SU-DHL-6 (cell line): ENCODE data around the gene RNF212.

Experiments used
- H2AFZ ChIP-seq: fragments of 200-600 bp; sonication (generic); 2 replicates; pipeline ENCODE4 v1.6.1; 2014; ENCODE audit warnings: low read depth, mild to moderate bottlenecking, moderate library complexity, mixed read lengths, antibody characterized with exemption, low read length; ENCODE audit not compliant: severe bottlenecking
- H3F3A ChIP-seq: fragments of 200-600 bp; shearing (Covaris generic); 2 replicates; pipeline ENCODE4 v1.6.0; 2016; ENCODE audit warnings: antibody characterized with exemption, mild to moderate bottlenecking; ENCODE audit not compliant: insufficient read depth
- H3K27ac ChIP-seq: fragments of 200-600 bp; sonication (generic); 2 replicates; pipeline ENCODE4 v1.5.1; 2016; ENCODE audit warnings: low read depth, mild to moderate bottlenecking, low read length, moderate library complexity, mixed read lengths
- H3K27me3 ChIP-seq: fragments of 200-600 bp; sonication (generic), shearing (Covaris generic); 2 replicates; pipeline ENCODE4 v1.6.0; 2014; ENCODE audit warnings: mild to moderate bottlenecking, low read length
- H3K36me3 ChIP-seq: fragments of 200-600 bp; sonication (generic); 2 replicates; pipeline ENCODE4 v1.6.1; 2014; ENCODE audit warnings: mild to moderate bottlenecking, low read length, mixed read lengths
- H3K4me2 ChIP-seq: fragments of 300-600, 200-600 bp; shearing (Covaris generic), sonication (generic); 2 replicates; pipeline ENCODE4 v1.6.0; 2014; ENCODE audit warnings: low read length, low read depth, mild to moderate bottlenecking; ENCODE audit not compliant: poor library complexity, severe bottlenecking
- H3K4me3 ChIP-seq: fragments of 200-600 bp; sonication (generic); 2 replicates; pipeline ENCODE4 v1.5.1; 2014; ENCODE audit warnings: antibody characterized with exemption, low read length, mild to moderate bottlenecking, mixed read lengths; ENCODE audit not compliant: insufficient read depth, poor library complexity, severe bottlenecking
- H3K79me2 ChIP-seq: fragments of 200-600 bp; sonication (generic); 2 replicates; pipeline ENCODE4 v1.6.1; 2014; ENCODE audit warnings: mild to moderate bottlenecking, low read length, moderate library complexity; ENCODE audit not compliant: insufficient read depth
- H3K9ac ChIP-seq: fragments of 200-600 bp; sonication (generic); 2 replicates; pipeline ENCODE4 v1.7.0; 2014; ENCODE audit warnings: mild to moderate bottlenecking, low read length
- H3K9me2 ChIP-seq: fragments of 200-600 bp; sonication (generic); replicated peaks from 2 replicates; pipeline ENCODE4 v1.6.1; 2014; ENCODE audit warnings: low read length; ENCODE audit not compliant: insufficient read depth
- H3K9me3 ChIP-seq: fragments of 200-600 bp; sonication (generic); 2 replicates; pipeline ENCODE4 v1.6.1; 2014; ENCODE audit warnings: low read length, mixed read lengths; ENCODE audit not compliant: insufficient read depth
- H4K20me1 ChIP-seq: fragments of 200-600 bp; sonication (generic); 2 replicates; pipeline ENCODE4 v1.6.1; 2014; ENCODE audit warnings: low read depth, mild to moderate bottlenecking, antibody characterized with exemption, low read length, moderate library complexity, mixed read lengths
- CTCF ChIP-seq: fragments of 200-600 bp; sonication (generic); IDR thresholded peaks from one replicate; pipeline ENCODE4 v1.5.1; 2017; ENCODE audit warnings: antibody characterized with exemption, mild to moderate bottlenecking, low read length, moderate library complexity; ENCODE audit not compliant: insufficient read depth, poor library complexity, severe bottlenecking
- EZH2phosphoT487 ChIP-seq: fragments of 200-600 bp; sonication (generic), shearing (Covaris generic); conservative IDR thresholded peaks from 2 replicates; pipeline ENCODE4 v1.6.1; 2018; ENCODE audit warnings: mild to moderate bottlenecking, antibody characterized with exemption, low read length, moderate library complexity, mixed read lengths

The RNF212 gene

GRCh38 chr4:1061760-1062159, 51.6 kb downstream of the RNF212 start:
- H3K4me3 ChIP-seq, result no peak overlapping the region
- H2AFZ ChIP-seq, result no peak overlapping the region
- H3K27me3 ChIP-seq, result no peaks in the 10 kb centered on the region
- no peaks in the 10 kb centered on the region for H3K36me3 ChIP-seq
- H3K79me2 ChIP-seq, result no peaks in the 10 kb centered on the region
- H4K20me1 ChIP-seq, result no peaks in the 10 kb centered on the region
- H3K9me3 ChIP-seq, result no peaks in the 10 kb centered on the region
- no peak overlapping the region for H3K27ac ChIP-seq
- TF ChIP-seq EZH2phosphoT487 (no peak), CTCF (no peak)
- no peak overlapping the region for H3K4me2 ChIP-seq
- H3F3A ChIP-seq, result no peaks in the 10 kb centered on the region
- H3K9me2 ChIP-seq, result no peaks in the 10 kb centered on the region
- H3K9ac ChIP-seq, result no peak overlapping the region

GRCh38 chr4:1061056-1061700, 52.2 kb downstream of the RNF212 start:
- H3K4me2 ChIP-seq, result no peak overlapping the region

GRCh38 chr4:1060621-1061020, 52.7 kb downstream of the RNF212 start:
- no peaks in the 10 kb centered on the region; the same call in 1 of the 2 replicates for H3F3A ChIP-seq
- H3K36me3 ChIP-seq, result no peaks in the 10 kb centered on the region
- no peak overlapping the region for H2AFZ ChIP-seq
- no peaks in the 10 kb centered on the region for H3K9me3 ChIP-seq
- H4K20me1 ChIP-seq, result no peaks in the 10 kb centered on the region
- no peak for TF ChIP-seq CTCF
- no peak for TF ChIP-seq EZH2phosphoT487
- no peaks in the 10 kb centered on the region for H3K27me3 ChIP-seq
- no peaks in the 10 kb centered on the region for H3K79me2 ChIP-seq
- no peak overlapping the region for H3K9ac ChIP-seq
- H3K9me2 ChIP-seq, result no peaks in the 10 kb centered on the region
- H3K27ac ChIP-seq, result no peak overlapping the region
- no peak overlapping the region for H3K4me2 ChIP-seq
- H3K4me3 ChIP-seq, result no peak overlapping the region

More at GRCh38 chr4:1061056-1061700, 52.2 kb downstream of the RNF212 start:
- Histone ChIP-seq H3K27me3 (no peaks in the 10 kb centered on the region), H3K4me3 (no peak overlapping the region), H3K27ac (no peak overlapping the region), H3K9ac (no peak overlapping the region), H3F3A (no peaks in the 10 kb centered on the region; the same call in 1 of the 2 replicates), H4K20me1 (no peaks in the 10 kb centered on the region), H3K9me3 (no peaks in the 10 kb centered on the region), H3K9me2 (no peaks in the 10 kb centered on the region), H3K79me2 (no peaks in the 10 kb centered on the region), H2AFZ (no peak overlapping the region), H3K36me3 (no peaks in the 10 kb centered on the region)
- TF ChIP-seq EZH2phosphoT487 (no peak), CTCF (no peak)
